Pancreas (tissue), 10 donors: ENCODE data around the gene C17orf114.
A peak's percentile ranks its signal among the peaks of the same experiment; 100 is the strongest.

Experiments
- ATAC-seq, 4 donors: fragments of 200-7000 bp; cut with Tn5 transposase; one replicate each; pipeline versions ENCODE4 v1.8.0 to v1.9.1; 2020; ENCODE audit warnings: mild to moderate bottlenecking in 4 of 4, moderate library complexity in 4 of 4
- DNase-seq, 6 donors: peaks; one replicate each; pipeline ENCODE4 v3.0.0-alpha.2; 2020
- FAIRE-seq: peaks from 2 replicates; lab custom pipeline; 2012; peaks lifted over from hg19 to GRCh38; lab: Jason Lieb, UNC
- H3K27ac ChIP-seq, 4 donors: fragments of 200-600 bp; sonication (generic); 1 replicate in 3 of 4; 2 replicates in 1 of 4; pipeline versions ENCODE4 v1.5.0 to v1.8.0; 2020
- H3K27me3 ChIP-seq, 4 donors: fragments of 200-600 bp; one replicate each; pipeline ENCODE4 v1.8.0; 2021
- H3K36me3 ChIP-seq, 3 donors: fragments of 200-600 bp; sonication (generic) in 1 of 3; one replicate each; pipeline versions ENCODE4 v1.5.0 to v1.8.0; 2020 to 2021
- H3K4me1 ChIP-seq, 3 donors: fragments of 200-600 bp; one replicate each; pipeline ENCODE4 v1.8.0; 2021
- H3K4me3 ChIP-seq, 4 donors: fragments of 200-600 bp; sonication (generic) in 2 of 4; one replicate each; pipeline versions ENCODE4 v1.5.0 to v1.8.0; 2020 to 2021
- H3K9me3 ChIP-seq, 4 donors: fragments of 200-600 bp; one replicate each; pipeline ENCODE4 v1.8.0; 2021
- CTCF ChIP-seq, 4 donors: fragments of 200-600 bp; sonication (generic) in 3 of 4; IDR thresholded peaks; one replicate each; pipeline versions ENCODE4 v1.5.0 to v1.8.0; 2021; ENCODE audit warnings: antibody characterized with exemption in 4 of 4
- WGBS, 2 donors: extraction: QIAGEN DNeasy Blood & Tissue Kit; methylation state at CpG; one replicate each; pipeline ENCODE4 v1.1.7; 2013; 5-methylcytosine and 5-hydroxymethylcytosine counted together
- intact Hi-C, 3 donors: fragments of 100-400 bp; cut with DNase I; formaldehyde crosslinking; loops; one replicate each; pipeline versions ENCODE4 v1.11.1 to v1.14.2; 2022
- donor health status: healthy with polysubstance abuse.
- donor health status: DM: no; HTN: no; CAD: no; lungs with moderate emphysema.
- donor health status: DM: no; HTN: no; CAD: no.
- donor health status: control.
- donor health status: control.
- donor health status: Bipolar disorder and iron deficiency.
- donor health status: DM: yes; HTN: yes; CAD: no.
- donor health status: DM: no; HTN: no; CAD: no.
- donor health status: DM: no; HTN: no; CAD: no.
- donor health status: DM: yes; HTN: yes; CAD: no.

C17orf114 gene

GRCh38 chr17:4815043-4815675 is 13.0 kb upstream of the C17orf114 start:
- H3K4me3 ChIP-seq = no peak overlapping the region
- WGBS, 2 donors = 86 to 87% methylated on average over 7 of the region's 7 CpGs
- DNase-seq (no peak), FAIRE-seq (no peak), ATAC-seq (no peak)
- no peaks in the 10 kb centered on the region for H3K36me3 ChIP-seq
- H3K9me3 ChIP-seq = no peaks in the 10 kb centered on the region
- intact Hi-C loops = no loop called here
- no peaks in the 10 kb centered on the region for H3K27me3 ChIP-seq
- H3K27ac ChIP-seq = no peak overlapping the region
- no peak for TF ChIP-seq CTCF (IDR thresholded peaks at IDR 0.05)
- no peaks in the 10 kb centered on the region for H3K4me1 ChIP-seq

- ATAC-seq (no peak), FAIRE-seq (no peak), DNase-seq (peak in 1 of 6 donors; percentile 5)
- H3K9me3 ChIP-seq = no peaks in the 10 kb centered on the region
- H3K4me1 ChIP-seq = peaks cover 0 to 7% (median 5%) of the 10 kb centered on the region in 3 donors
- no peaks in the 10 kb centered on the region for H3K27me3 ChIP-seq
- intact Hi-C loops = no loop called here
- TF ChIP-seq CTCF (IDR thresholded peaks at IDR 0.05) = no peak
- no peak overlapping the region for H3K4me3 ChIP-seq
- no peak overlapping the region for H3K27ac ChIP-seq
- WGBS, 2 donors = 78 to 79% methylated on average over 7 of the region's 7 CpGs
- H3K36me3 ChIP-seq = no peaks in the 10 kb centered on the region
These were observed 10.6 kb upstream of the C17orf114 start for GRCh38 chr17:4812690-4813089.

GRCh38 chr17:4811471-4811870 is 9.3 kb upstream of the C17orf114 start:
- intact Hi-C loops = no loop called here

GRCh38 chr17:4810696-4811290 is 8.7 kb upstream of the C17orf114 start:
- no peaks in the 10 kb centered on the region for H3K27me3 ChIP-seq
- no peak overlapping the region for H3K27ac ChIP-seq
- intact Hi-C loops = no loop called here
- TF ChIP-seq CTCF (IDR thresholded peaks at IDR 0.05) = no peak
- H3K36me3 ChIP-seq = no peaks in the 10 kb centered on the region
- FAIRE-seq (no peak), ATAC-seq (no peak), DNase-seq (peak in 1 of 6 donors; percentile 66)
- WGBS, 2 donors = 81 to 85% methylated on average over 13 of the region's 13 CpGs
- H3K9me3 ChIP-seq = no peaks in the 10 kb centered on the region
- H3K4me1 ChIP-seq = peaks cover 0 to 12% (median 6%) of the 10 kb centered on the region in 3 donors
- H3K4me3 ChIP-seq = no peak overlapping the region

More at GRCh38 chr17:4811471-4811870, 9.3 kb upstream of the C17orf114 start:
- H3K36me3 ChIP-seq = no peaks in the 10 kb centered on the region
- no peak overlapping the region for H3K4me3 ChIP-seq
- no peak for TF ChIP-seq CTCF (IDR thresholded peaks at IDR 0.05)
- FAIRE-seq (no peak), DNase-seq (peak in 1 of 6 donors; percentile 1), ATAC-seq (no peak)
- H3K9me3 ChIP-seq = no peaks in the 10 kb centered on the region
- H3K27ac ChIP-seq = no peak overlapping the region
- 94 to 95% methylated on average over 12 of the region's 12 CpGs for WGBS, 2 donors
- H3K4me1 ChIP-seq = peaks cover 0 to 9% (median 6%) of the 10 kb centered on the region in 3 donors
- H3K27me3 ChIP-seq = no peaks in the 10 kb centered on the region

GRCh38 chr17:4808378-4808767 is 6.2 kb upstream of the C17orf114 start:
- peak overlapping the region in 1 of 4 donors; percentile 78 for H3K4me3 ChIP-seq
- FAIRE-seq = no peak
- no peak overlapping the region for H3K27ac ChIP-seq
- no peaks in the 10 kb centered on the region for H3K36me3 ChIP-seq
- DNase-seq = peak; percentile 45 to 82 (median 78)
- peak in 3 of 4 donors; percentile 37 to 44 (median 38) for ATAC-seq
- WGBS, 2 donors = 24 to 25% methylated on average over 6 of the region's 6 CpGs
- intact Hi-C loops = no loop called here
- no peaks in the 10 kb centered on the region for H3K27me3 ChIP-seq
- no peak for TF ChIP-seq CTCF (IDR thresholded peaks at IDR 0.05)
- peaks cover 0 to 12% (median 6%) of the 10 kb centered on the region in 3 donors for H3K4me1 ChIP-seq
- no peaks in the 10 kb centered on the region for H3K9me3 ChIP-seq
